ENCODE data around the gene SIRPA. TPM values are rescaled to one million over a fixed set of nuclear protein-coding genes. Genes with fewer than 3 reads are reported as not detected.

The SIRPA gene
- total and polyA plus RNA-seq, 10 of the 15 experiments (the other 5 are each of a cell fraction or from before 2014, with no cell fraction given) = 1.7 to 13.2 (median 5.0) TPM

DNA sequence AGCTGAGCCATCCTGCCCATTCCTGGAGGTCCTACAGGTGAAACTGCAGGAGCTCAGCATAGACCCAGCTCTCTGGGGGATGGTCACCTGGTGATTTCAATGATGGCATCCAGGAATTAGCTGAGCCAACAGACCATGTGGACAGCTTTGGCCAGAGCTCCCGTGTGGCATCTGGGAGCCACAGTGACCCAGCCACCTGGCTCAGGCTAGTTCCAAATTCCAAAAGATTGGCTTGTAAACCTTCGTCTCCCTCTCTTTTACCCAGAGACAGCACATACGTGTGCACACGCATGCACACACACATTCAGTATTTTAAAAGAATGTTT lies 44.0 kb downstream of the SIRPA start:
- Histone ChIP-seq H4K20me1 (ENCODE audit: control insufficient read depth, insufficient read depth) (no peaks in the 10 kb centered on the region), H3K4me2 (ENCODE audit: control insufficient read depth, insufficient read depth) (no peak overlapping the region), H3K4me3 (no peak overlapping the region), H3K79me2 (ENCODE audit: control insufficient read depth, insufficient read depth, low read length) (no peaks in the 10 kb centered on the region), H2AFZ (ENCODE audit: control insufficient read depth, low read depth, low read length) (no peak overlapping the region), H3K27ac (ENCODE audit: control insufficient read depth, insufficient read depth) (no peak overlapping the region), H3K4me1 (ENCODE audit: control insufficient read depth, insufficient read depth, low read length) (no peaks in the 10 kb centered on the region), H3K9ac (ENCODE audit: control insufficient read depth, insufficient read depth, low read length) (no peak overlapping the region), H3K9me3 (replicated peaks; ENCODE audit: control insufficient read depth, insufficient read depth, low read length) (no peaks in the 10 kb centered on the region), H3K36me3 (ENCODE audit: control insufficient read depth in 2 of 2, insufficient read depth in 2 of 2, low read length in 1 of 2) (no peaks in the 10 kb centered on the region), H3K27me3 (replicated peaks in 1 of 2; ENCODE audit: control insufficient read depth in 2 of 2, insufficient read depth in 2 of 2, low read length in 1 of 2) (no peaks in the 10 kb centered on the region; a peak in 2 of 4 replicates)
- ChIA-PET CTCF (interaction anchor here (1.7 kb wide), 1 partner anchor 26 kb away, joined by 5 read pairs; no protein-coding TSS in a partner anchor), SMC1A (ENCODE audit: uncharacterized antibody, unreplicated experiment) (no interaction called here), POLR2A (interaction anchor here (0.6 kb wide), 1 partner anchor 40 kb away, joined by 3 read pairs; no protein-coding TSS in a partner anchor), RAD21 (ENCODE audit: unreplicated experiment) (no interaction called here)
- DNase-seq (ENCODE audit: low read depth, low spot score) = no peak
- in situ Hi-C loops (cut with MboI) (no loop called here), intact Hi-C loops (cut with micrococcal nuclease; ENCODE audit: unreplicated experiment) (no loop called here)
- BruUV-seq (replicated peaks) = no TSS peak
- TF ChIP-seq PAX8 (IDR thresholded peaks at IDR 0.05) (no peak), FOS (IDR thresholded peaks at IDR 0.05; ENCODE audit: borderline replicate concordance, extremely low read depth, insufficient read length) (no peak), JUND (IDR thresholded peaks at IDR 0.05; ENCODE audit: low read depth, low read length) (no peak), RAD51 (IDR thresholded peaks at IDR 0.05) (no peak)
- TF ChIP-seq, protein P1, sequence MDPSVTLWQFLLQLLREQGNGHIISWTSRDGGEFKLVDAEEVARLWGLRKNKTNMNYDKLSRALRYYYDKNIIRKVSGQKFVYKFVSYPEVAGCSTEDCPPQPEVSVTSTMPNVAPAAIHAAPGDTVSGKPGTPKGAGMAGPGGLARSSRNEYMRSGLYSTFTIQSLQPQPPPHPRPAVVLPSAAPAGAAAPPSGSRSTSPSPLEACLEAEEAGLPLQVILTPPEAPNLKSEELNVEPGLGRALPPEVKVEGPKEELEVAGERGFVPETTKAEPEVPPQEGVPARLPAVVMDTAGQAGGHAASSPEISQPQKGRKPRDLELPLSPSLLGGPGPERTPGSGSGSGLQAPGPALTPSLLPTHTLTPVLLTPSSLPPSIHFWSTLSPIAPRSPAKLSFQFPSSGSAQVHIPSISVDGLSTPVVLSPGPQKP (IDR thresholded peaks at IDR 0.05; ENCODE audit: low read depth, low read length) = no peak
- TF ChIP-seq, protein P2, sequence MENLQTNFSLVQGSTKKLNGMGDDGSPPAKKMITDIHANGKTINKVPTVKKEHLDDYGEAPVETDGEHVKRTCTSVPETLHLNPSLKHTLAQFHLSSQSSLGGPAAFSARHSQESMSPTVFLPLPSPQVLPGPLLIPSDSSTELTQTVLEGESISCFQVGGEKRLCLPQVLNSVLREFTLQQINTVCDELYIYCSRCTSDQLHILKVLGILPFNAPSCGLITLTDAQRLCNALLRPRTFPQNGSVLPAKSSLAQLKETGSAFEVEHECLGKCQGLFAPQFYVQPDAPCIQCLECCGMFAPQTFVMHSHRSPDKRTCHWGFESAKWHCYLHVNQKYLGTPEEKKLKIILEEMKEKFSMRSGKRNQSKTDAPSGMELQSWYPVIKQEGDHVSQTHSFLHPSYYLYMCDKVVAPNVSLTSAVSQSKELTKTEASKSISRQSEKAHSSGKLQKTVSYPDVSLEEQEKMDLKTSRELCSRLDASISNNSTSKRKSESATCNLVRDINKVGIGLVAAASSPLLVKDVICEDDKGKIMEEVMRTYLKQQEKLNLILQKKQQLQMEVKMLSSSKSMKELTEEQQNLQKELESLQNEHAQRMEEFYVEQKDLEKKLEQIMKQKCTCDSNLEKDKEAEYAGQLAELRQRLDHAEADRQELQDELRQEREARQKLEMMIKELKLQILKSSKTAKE (IDR thresholded peaks at IDR 0.05; ENCODE audit: low read depth, poor library complexity, severe bottlenecking) = no peak
- no peak for ATAC-seq
- no peak for FAIRE-seq
- 54% methylated on average over 4 of the region's 4 CpGs for WGBS (ENCODE audit: insufficient coverage, insufficient replicate concordance, low lambda C conversion rate, missing lambda C conversion rate)

Measured in GM12878 (cell line).